ENCODE measurements around the gene PXMP2.

PXMP2 gene

GRCh38 chr12:132720606-132721345 is 33.4 kb downstream of the PXMP2 start:
- no peak for DNase-seq (ENCODE audit: low read depth in 2 of 2)

DNA sequence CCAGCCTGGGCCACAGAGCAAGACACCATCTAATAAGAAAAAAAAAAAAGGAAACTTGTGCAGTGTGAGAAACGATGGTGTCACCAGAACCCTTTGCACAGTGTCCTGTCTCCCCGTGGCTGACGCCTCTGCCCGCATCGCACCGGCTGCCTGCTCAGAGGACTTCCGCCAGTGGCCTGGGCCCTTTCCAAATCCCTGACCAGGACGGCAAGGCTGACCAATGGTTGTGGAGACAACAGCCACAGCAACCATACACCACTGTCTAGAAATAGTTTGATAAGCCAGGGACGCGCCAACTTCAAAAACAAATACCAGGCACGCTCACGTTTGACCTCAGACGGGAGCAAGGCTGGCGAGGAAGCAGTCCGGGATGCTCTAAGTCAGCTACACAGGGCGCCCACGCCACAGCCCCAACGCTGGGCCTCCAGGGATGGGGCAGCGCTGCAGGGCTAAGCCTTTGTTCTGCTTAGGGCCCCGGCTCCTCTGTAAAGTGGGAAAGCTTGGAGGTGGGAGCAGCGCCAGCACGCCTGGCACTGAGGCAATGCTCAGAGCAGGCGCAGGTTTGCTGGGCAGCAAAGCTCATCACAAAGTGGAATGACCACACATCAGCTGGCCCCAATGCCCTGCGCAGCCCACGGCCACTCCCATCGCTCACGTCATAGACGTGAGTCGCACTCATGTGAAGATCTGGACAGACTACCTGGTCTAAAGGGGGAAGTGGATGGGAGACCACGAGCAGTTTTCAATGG is 35.8 kb downstream of the PXMP2 start:
- no peak for DNase-seq (ENCODE audit: low read depth in 2 of 2)

GRCh38 chr12:132723764-132724140 is 36.4 kb downstream of the PXMP2 start:
- DNase-seq (ENCODE audit: low read depth in 2 of 2): no peak

DNA sequence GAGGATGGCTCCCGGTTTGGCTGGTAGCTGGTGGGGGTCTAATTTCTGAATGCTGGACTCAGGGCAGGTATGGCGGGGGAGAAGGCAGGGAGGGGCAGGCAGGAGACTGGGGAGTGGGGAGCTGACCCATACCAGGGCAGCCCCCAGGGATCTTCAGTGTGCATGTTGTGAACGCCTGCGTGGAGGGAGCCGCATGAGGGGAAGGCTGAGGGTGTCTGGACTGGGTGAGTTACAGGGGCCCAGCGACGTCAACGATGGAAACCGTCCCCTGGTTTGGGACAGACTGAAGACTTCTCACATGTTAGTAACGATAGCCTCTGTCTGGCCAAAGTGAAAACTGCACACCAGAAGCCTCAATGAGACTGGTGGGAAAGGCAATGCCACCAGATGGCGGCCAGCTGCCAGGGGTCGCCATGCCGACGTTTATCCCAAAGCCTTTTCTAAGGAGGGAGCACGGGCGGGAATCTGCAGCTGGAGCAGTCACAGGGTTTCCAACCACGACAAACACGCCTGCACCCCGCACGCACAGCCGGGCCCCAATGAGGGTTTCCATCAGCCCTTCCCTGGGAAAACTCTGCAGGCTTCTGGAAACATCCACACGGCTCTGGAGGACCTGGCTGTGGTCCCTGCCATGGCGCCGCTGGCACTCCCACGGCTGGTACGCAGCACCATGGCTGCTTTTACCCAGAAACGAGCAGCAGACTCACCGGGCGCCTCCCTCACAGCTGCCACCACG is 37.3 kb downstream of the PXMP2 start:
- no peak for DNase-seq (ENCODE audit: low read depth in 2 of 2)

DNA sequence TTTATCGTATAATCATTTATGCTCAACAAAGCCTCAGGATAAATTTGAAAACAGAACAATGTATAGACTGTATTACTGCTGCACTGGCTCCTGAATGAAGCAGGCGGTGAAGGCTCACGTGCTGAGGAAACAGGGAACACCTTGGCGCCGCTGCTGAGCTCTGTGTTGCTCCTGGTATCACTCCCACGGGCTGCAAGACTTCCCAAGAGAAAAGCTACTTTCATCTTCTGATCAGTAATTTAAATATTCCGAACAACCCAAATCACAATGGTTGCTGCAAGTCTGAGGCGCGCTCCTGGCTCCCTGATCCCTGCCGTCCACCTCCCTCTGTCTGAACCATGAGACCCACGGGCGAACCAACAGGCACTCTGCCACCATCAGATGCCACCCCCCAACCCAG is 39.0 kb downstream of the PXMP2 start:
- no peak for DNase-seq (ENCODE audit: low read depth in 2 of 2)

DNA sequence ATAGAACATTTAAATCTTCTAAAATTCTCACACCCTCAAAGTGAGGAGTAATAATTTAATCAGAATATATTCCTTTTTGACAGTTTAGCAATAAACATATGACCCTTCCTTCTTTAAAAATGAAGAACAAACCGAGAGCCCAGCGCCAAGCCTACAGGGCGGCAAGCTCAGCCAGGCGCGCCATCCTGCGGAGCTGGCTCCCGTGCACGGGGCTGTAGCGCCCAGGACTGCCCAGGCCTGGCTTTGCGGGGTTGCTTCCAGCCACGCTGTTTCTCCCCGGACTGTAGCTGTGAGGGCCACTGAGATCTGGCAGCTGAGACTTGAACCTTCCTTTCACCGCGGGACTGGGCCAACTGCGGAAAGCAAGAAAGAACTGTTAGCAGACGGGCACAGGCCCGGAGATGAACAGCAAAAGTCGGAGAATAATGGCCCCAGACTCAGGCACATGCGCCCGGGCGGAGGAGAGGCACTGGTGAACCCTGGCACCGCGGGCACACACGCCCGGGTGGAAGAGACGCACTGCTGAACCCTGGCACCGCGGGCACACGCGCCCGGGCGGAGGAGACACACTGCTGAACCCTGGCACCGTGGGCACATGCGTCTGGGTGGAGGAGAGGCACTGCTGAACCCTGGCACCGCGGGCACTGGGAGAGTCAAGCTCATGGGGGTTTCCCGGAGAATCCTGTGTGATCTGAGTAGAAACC is 39.9 kb downstream of the PXMP2 start:
- no peak for DNase-seq (ENCODE audit: low read depth in 2 of 2)

DNA sequence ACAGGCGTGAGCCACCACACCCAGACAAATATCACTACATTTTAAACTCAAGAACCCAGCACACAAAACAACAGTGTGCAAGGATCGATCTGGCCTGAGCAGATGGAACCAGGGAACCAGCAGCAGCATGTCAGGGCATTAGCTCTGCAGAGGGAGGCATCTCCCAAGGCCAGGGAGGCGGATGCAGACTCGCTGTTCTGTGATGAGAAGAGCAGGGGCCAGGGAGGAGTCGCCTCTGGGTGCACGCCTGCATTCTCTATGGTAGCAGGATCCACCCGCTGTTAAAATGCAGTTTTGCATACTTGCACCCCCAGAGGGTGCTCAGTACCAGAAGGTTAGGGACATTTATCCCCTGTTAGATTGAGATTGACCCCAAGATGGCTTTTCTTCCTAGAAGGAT is 41.1 kb downstream of the PXMP2 start:
- no peak for DNase-seq (ENCODE audit: low read depth in 2 of 2)

DNA sequence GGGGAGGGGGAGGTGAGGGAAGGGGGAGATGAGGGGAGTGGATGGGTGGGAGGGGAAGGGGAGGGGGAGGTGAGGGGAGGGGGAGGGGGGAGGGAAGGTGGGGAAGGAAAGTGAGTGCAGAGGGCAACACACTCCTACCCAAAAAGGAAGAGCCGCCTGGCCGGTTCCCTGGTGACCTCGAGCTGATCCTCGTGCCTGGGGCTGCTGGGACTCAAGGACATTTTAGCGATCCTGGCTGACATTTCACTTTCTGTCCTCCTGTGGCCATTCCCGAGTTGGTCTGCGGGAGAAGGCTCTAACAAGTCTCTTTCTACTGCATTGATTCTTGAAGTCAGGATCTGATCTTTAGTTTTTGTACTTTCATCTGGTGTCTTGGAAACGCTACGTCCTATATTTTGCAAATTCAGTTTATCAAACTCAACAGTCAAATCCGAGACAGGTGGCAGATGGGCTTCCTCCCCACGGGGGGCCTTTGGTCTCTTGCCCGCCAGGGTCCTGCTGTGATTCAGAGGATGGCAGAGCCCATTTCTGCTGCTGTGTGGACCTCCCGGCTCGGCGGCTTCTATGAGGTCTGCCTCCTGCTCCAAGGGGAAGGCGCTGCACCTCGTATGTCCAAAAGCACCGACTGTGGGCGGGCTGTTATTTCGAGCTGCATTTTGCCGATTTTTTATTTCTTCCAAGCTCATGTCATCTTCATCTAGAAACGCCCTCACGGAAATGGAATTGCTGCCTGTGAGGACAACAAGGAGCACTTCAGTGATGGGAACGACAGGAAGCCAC is 42.3 kb downstream of the PXMP2 start:
- DNase-seq (ENCODE audit: low read depth in 2 of 2): no peak

GRCh38 chr12:132730353-132730752 is 43.0 kb downstream of the PXMP2 start:
- DNase-seq (ENCODE audit: low read depth in 2 of 2): no peak

- no peak for DNase-seq (ENCODE audit: low read depth in 2 of 2)
Observed at GRCh38 chr12:132731574-132731973, 44.2 kb downstream of the PXMP2 start.

DNA sequence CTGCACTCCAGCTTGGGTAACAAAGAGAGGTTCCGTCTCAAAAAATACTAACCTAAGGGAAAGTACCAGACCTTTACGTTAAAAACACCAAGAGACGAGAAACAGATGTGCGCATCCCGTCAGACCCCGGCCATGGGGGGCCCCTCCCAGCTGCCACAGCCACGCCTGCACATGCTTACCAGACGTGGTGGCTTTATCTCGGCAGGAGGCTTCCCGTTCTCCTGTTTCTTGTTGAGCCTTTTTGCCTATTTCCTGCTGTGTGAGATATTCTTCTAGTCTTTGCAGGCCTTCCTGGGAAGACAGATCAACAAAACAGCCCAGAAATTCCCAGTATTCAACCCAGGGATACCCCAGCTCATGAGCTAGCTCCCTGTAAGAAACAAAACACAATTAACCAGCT is 46.8 kb downstream of the PXMP2 start:
- no peak for DNase-seq (ENCODE audit: low read depth in 2 of 2)

DNA sequence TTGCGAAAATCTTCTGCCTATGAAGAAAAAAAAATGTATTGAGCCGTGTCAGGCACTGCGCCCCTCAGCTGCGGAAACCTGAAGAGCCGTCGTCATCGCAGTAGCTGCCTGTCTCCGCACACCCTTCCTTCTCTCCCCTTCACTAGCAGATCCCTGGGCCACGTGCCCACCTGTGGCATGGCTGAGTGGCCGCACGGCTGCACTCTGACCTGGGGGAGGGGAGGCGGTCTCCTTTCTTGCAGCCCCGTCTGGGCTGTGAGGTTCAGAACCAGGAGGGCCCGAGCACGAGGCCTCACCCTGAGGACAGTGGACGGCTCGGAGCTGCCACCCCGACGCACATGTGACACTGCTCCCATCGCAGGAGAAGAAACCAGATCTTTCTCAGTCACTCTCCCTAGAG is 48.1 kb downstream of the PXMP2 start:
- no peak for DNase-seq (ENCODE audit: low read depth in 2 of 2)

DNA sequence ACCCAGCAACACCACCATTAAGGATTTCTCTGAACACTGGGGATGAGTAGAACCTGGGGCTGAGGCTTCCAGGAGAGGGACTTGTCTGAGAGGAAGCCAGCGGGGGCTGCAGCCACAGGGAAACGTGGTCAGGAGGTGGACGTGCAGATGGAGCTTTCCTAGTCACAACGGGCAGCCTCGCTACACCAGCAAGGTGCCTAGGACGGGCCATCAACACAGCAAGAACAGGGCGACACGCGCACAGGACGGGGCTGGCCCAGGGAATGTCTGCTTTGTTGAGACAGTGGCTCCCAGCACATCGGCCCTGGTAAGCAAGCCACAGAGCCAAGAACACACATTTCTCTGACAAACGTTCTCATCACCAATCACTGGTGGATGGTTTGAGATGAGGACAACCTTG is 49.0 kb downstream of the PXMP2 start:
- DNase-seq (ENCODE audit: low read depth in 2 of 2): no peak

- DNase-seq (ENCODE audit: low read depth in 2 of 2): no peak
Observed at GRCh38 chr12:132736913-132737312, 49.5 kb downstream of the PXMP2 start.

- no peak for DNase-seq (ENCODE audit: low read depth in 2 of 2)
Observed at GRCh38 chr12:132739600-132740312, 52.4 kb downstream of the PXMP2 start.

DNA sequence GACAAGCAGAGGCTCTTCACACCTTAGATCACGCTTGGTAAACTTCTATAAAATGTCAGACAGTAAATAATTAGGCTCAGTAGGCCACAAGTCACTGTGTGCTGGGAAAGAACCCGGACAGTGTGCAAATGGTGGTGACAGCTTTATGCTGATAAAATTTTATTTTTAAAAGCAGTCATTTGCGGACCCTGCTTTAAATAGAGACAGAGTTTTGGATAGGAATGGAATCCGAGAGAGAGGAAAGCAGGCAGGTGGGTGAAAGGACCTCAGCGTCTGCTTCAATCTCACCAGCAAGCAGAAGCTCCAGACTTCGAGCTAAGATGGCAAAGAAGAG is 52.9 kb downstream of the PXMP2 start:
- DNase-seq (ENCODE audit: low read depth in 2 of 2): no peak

DNA sequence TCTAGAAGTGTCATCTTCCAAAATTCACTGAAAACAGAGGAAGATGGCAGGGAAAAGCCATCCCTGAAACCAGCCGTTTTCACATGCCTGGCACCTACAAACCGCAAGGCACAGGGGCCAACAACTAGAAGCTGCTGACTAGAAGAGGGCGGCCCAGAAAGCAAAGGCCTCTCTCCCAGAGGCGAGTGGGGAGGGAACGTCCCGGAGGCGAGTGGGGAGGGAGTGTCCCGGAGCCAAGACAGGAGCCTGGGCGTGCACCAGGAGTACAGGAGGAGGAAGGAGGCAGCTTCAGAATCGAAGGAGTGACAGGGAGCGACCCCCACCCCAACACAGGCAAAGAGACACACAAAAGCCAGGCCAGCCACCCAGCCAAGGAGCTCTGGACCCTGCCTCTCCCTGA is 53.3 kb downstream of the PXMP2 start:
- DNase-seq (ENCODE audit: low read depth in 2 of 2): no peak

DNA sequence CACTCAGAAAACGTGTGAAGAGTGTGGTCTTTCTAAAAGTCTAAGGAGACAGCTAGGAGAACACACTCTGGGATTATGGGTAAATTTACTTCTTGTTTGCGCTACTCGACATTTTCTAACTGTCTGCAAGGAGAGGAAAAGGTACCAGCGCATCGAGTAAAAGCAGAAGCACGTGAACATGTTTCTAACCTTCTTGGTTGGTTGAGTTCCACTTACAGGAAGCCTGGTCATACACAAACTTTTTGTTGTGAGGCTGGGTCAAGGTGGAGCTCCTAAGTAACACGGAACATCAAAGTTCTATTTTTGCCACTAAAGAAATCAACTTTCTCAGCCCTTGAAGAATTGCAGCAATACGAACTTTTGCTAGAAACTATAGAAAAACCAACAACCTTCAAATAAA is 54.2 kb downstream of the PXMP2 start:
- DNase-seq (ENCODE audit: low read depth in 2 of 2): no peak

DNA sequence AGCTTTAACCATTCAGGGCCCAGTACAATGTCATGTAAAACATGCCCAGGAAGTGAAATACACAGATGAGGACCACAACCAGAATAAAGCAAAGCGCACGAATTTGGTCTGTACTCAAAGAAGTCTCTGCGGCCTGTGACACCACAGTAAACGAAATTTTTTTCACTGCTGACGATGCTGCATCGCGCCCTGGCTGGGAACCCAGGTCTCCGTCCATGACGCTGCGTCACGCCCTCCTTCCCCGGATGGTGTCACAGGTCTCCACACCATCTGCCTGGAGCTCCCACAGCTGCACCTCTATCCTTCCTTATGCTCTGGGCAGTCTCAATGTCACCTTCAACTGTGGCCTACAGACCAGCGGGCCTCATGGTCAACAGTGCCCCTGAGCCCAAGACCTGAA is 56.4 kb downstream of the PXMP2 start:
- DNase-seq (ENCODE audit: low read depth in 2 of 2): no peak

DNA sequence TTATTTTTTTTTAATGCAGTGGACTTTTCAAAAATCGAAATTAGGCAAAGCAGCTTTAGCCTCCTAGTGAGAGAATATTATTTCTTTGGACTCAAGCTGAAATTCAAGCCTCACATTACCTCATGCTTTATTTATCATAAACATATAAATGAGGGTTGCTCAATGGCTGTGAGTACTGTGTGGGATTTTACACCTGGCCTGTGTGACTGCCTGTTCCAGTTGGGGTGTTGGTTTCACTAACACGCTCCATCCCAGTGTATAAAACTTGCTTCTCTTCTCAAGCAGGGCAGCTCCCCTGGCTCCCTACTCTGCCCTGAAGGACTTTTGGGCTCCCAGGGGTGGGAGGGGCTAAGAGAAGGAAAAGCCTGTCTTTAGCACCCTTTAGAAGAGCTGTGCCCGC is 59.2 kb downstream of the PXMP2 start:
- DNase-seq (ENCODE audit: low read depth in 2 of 2): no peak

- DNase-seq (ENCODE audit: low read depth in 2 of 2): no peak
Observed at GRCh38 chr12:132747395-132747794, 60.0 kb downstream of the PXMP2 start.
